Muscle of leg (tissue), 11 donors: Measurements from ENCODE around the gene RAB31. TPM values are rescaled to one million over a fixed set of nuclear protein-coding genes. Genes with fewer than 3 reads are reported as not detected.
A peak's percentile ranks its signal among the peaks of the same experiment; 100 is the strongest.

Experiments used
- DNase-seq: peaks from one replicate; pipeline ENCODE4 v3.0.0; 2013
- H3K27ac ChIP-seq: one replicate; pipeline ENCODE4 v1.5.1; 2013; ENCODE audit warnings: mild to moderate bottlenecking, low read length, control low read depth
- H3K27me3 ChIP-seq: one replicate; pipeline ENCODE4 v1.6.1; 2013; ENCODE audit warnings: low read length; ENCODE audit not compliant: control insufficient read depth, insufficient read depth
- H3K36me3 ChIP-seq: one replicate; pipeline ENCODE4 v1.6.1; 2013; ENCODE audit warnings: low read length; ENCODE audit not compliant: control insufficient read depth, insufficient read depth
- H3K4me1 ChIP-seq: one replicate; pipeline ENCODE4 v1.6.1; 2013; ENCODE audit warnings: low read length; ENCODE audit not compliant: control insufficient read depth, insufficient read depth
- H3K4me3 ChIP-seq: one replicate; pipeline ENCODE4 v1.5.1; 2013; ENCODE audit warnings: low read length, control low read depth
- H3K9me3 ChIP-seq: replicated peaks from 2 replicates; pipeline ENCODE4 v1.6.1; 2013; ENCODE audit warnings: low read depth, low read length; ENCODE audit not compliant: control insufficient read depth
- WGBS: methylation state at CpG from one replicate; pipeline ENCODE4 v1.1.5; 2013; ENCODE audit warnings: missing lambda C conversion rate; ENCODE audit not compliant: insufficient coverage; 5-methylcytosine and 5-hydroxymethylcytosine counted together
- polyA plus RNA-seq, 8 donors: library from polyadenylated mRNA; unstranded; fragments of 120-200 nt; gene quantifications; one replicate each; pipeline versions ENCODE4 v1.2.1 to v1.2.3, GENCODE V29; 2013; ENCODE audit warnings: inconsistent platforms in 1 of 8, low replicate concordance in 1 of 8; ENCODE audit not compliant: insufficient read length in 8 of 8, insufficient read depth in 1 of 8
- total RNA-seq: library from RNA; stranded (reverse); fragments of 120-200 nt; gene quantifications from one replicate; pipeline ENCODE4 v1.2.4, GENCODE V29; 2013

RAB31 gene
- total and polyA plus RNA-seq, 9 donors, result 19.6 to 40.8 (median 27.6) TPM

DNA sequence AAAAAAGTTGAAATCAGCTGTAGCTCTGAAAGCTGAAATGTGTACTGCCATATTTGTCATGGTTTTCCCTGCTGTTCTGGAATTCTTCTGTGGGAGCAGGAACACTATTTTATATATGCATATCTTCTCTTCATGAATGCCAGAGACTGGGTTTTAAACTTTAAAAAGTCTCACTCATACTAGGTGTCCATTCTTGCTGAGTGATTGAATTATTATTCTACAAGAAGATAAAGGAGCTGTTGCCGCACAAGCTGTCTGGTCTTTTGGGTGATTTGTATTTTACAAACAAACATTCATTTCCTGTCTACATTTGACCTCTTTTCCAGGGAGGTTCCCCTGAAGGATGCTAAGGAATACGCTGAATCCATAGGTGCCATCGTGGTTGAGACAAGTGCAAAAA lies 137.2 kb downstream of the RAB31 start:
- no peaks in the 10 kb centered on the region for H3K36me3 ChIP-seq
- no peaks in the 10 kb centered on the region for H3K9me3 ChIP-seq
- no peak overlapping the region for H3K4me3 ChIP-seq
- no peaks in the 10 kb centered on the region for H3K27me3 ChIP-seq
- no peak for DNase-seq
- WGBS, result 65% methylated on average over 2 of the region's 3 CpGs
- H3K4me1 ChIP-seq, result peaks cover 51% of the 10 kb centered on the region
- H3K27ac ChIP-seq, result no peak overlapping the region

DNA sequence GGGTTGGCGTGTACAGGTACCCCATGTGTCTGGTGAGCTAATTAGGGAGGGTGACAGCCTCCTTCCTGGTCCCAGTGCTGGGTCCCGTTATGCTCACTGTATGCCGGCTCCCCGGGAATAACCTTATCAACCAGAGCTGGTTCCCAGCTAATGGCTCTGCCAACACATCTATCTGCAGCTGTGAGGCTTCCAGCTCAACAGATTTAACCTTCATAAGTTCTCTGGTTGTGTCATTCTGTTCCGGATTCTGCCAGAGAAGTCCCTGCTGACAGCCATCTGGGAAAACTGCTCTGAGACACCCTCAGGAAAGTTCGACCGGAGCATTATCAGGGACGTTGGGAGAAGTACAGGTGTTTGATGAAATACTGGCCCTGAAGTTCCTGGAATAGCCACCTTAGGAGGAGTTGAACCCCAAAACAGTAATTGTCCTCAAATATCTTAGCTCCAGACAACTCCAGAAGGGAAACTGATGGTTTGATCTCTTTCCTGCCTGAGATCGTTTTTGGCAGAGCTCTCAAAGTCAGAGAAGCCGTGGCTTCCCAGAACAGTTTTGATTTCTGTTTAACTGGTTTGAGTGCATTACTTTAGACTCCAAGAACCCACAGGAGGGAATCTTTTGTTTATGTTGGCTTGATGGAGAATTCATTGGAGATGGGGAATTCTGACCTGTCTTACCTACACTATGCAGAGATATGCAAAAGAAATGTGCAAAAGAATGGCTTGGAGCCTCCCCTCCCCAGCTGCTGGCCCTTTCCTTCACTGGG lies 138.2 kb downstream of the RAB31 start:
- no peak overlapping the region for H3K4me3 ChIP-seq
- H3K4me1 ChIP-seq, result peaks cover 50% of the 10 kb centered on the region
- DNase-seq, result peak; percentile 71

DNA sequence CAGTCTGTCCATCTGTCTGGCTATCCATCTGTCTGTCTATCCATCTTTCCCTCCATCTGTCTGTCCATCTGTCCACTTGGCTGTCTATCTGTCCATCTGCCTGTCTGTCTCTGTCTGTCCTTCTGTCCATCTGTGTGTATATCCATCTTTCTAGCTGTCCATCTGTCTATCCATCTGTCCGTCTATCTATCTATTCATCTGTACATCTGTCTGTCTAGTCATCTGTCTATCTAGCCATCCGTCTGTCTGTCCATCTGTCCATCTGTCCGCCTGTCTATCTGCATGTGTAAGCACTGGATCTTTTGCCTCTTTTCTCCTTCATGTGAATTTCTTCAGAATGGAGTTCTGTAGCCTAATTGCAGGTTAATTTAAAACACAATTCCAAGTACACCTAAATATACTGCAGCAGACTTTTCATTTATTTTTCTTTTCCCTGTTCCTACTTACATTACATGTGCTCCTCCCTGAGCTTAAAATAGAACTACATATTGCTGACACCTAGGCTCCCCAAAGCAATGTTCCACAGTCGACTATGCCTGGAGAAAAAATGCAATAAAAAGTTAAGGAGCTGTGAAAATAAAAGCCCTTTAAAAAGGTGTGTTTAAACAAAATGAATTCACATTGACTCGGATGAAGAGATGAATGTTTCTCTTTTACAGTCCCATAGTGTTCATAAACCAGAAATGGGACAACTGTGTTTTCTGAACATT lies 140.2 kb downstream of the RAB31 start:
- 91% methylated on average over 1 of the region's 5 CpGs for WGBS
- Histone ChIP-seq H3K36me3 (no peaks in the 10 kb centered on the region), H3K4me1 (peaks cover 33% of the 10 kb centered on the region), H3K4me3 (no peak overlapping the region), H3K27ac (peak overlapping the region; percentile 90), H3K9me3 (no peaks in the 10 kb centered on the region), H3K27me3 (no peaks in the 10 kb centered on the region)
- no peak for DNase-seq

More for the DNA sequence above, 138.2 kb downstream of the RAB31 start:
- H3K27me3 ChIP-seq, result no peaks in the 10 kb centered on the region
- H3K9me3 ChIP-seq, result no peaks in the 10 kb centered on the region
- H3K36me3 ChIP-seq, result no peaks in the 10 kb centered on the region
- WGBS, result 39% methylated on average over 5 of the region's 10 CpGs
- no peak overlapping the region for H3K27ac ChIP-seq

DNA sequence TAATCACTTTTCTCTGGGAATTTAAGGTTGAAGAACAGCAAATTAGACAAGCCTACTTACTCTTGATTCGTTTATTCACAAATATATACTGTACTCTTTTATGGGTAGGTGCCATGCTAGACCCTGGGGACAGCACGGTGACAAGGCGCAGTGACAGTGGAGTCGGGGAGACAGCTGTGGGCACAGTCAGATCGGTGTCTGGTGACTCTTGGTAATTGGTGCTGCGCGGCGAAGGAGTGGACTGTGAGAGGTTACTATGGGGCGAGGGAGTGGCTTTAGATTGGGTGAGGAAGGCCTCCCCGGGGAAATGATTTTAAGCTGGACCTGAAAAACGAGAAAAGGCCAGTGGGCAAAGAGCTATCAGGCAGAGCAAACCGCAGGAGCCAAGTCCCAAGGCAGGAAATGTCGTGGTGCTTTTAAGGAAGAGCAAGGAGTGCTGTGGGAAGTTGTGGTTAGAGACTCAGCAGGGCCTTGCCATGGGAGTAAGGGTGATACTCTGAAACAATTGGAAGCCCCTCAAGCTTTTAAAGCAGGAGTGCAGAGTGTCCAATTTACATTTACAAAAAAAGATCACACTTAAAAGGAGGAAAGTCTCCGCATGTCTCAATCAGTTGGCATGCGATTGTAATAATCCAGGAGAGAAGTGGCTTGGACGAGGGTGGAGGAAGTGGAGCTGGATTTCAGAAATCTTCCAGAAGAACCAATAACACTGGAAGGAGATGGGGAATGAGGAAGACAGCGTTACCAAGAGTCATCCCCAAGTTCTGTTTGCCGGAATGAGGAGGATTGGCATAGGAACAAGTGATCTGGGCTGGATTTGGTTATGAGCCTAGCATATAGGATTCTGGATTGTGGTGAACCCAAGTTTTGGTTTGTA lies 141.5 kb downstream of the RAB31 start:
- H3K4me3 ChIP-seq, result no peak overlapping the region
- no peaks in the 10 kb centered on the region for H3K9me3 ChIP-seq
- no peaks in the 10 kb centered on the region for H3K36me3 ChIP-seq
- no peaks in the 10 kb centered on the region for H3K27me3 ChIP-seq
- DNase-seq, result peak; percentile 72
- 58% methylated on average over 15 of the region's 18 CpGs for WGBS
- peaks cover 25% of the 10 kb centered on the region for H3K4me1 ChIP-seq
- H3K27ac ChIP-seq, result peak overlapping the region; percentile 90

DNA sequence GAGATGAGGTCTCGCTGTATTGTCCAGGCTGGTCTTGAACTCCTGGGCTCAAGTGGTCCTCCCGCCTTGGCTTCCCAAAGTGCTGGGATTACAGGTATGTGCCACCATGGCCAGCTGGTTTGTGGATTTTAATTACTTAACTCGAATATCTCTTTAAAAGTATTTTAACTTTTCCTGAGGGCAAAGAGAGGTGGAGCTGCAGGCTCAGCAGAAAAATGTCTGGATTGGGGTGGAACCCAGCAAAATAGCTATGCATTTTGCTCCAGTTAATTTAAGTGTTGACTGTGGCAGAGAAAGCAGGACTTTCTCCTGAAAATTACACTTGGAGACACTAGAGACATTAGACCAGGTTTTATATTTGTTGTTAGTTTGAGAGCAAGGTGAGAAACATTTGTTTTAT lies 142.2 kb downstream of the RAB31 start:
- no peaks in the 10 kb centered on the region for H3K9me3 ChIP-seq
- 100% methylated on average over 1 of the region's 3 CpGs for WGBS
- DNase-seq, result no peak
- H3K36me3 ChIP-seq, result no peaks in the 10 kb centered on the region
- no peak overlapping the region for H3K4me3 ChIP-seq
- H3K4me1 ChIP-seq, result peaks cover 25% of the 10 kb centered on the region
- H3K27ac ChIP-seq, result peak overlapping the region; percentile 90
- no peaks in the 10 kb centered on the region for H3K27me3 ChIP-seq

DNA sequence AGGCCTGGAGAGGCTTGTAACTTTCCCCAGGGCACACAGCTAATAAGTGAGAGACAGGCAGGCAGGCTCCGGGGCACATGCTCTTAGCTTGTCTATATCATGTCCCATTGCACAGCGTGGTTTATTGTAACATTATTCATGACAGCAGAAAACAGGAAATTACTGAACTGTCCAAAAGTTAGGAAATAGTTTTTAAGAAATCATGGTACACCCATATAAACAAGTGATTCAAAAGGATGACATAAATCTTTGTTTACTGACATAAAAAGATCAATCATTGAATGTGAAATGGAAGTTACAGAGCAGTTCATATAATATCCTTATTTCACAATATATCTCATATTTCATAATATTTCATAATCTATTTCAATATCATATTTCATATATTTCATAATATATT lies 143.4 kb downstream of the RAB31 start:
- no peaks in the 10 kb centered on the region for H3K9me3 ChIP-seq
- no peaks in the 10 kb centered on the region for H3K36me3 ChIP-seq
- no peaks in the 10 kb centered on the region for H3K27me3 ChIP-seq
- no CpG with 5 or more reads among the region's 2 CpGs for WGBS
- no peak for DNase-seq
- no peak overlapping the region for H3K27ac ChIP-seq
- H3K4me1 ChIP-seq, result peaks cover 19% of the 10 kb centered on the region
- no peak overlapping the region for H3K4me3 ChIP-seq

DNA sequence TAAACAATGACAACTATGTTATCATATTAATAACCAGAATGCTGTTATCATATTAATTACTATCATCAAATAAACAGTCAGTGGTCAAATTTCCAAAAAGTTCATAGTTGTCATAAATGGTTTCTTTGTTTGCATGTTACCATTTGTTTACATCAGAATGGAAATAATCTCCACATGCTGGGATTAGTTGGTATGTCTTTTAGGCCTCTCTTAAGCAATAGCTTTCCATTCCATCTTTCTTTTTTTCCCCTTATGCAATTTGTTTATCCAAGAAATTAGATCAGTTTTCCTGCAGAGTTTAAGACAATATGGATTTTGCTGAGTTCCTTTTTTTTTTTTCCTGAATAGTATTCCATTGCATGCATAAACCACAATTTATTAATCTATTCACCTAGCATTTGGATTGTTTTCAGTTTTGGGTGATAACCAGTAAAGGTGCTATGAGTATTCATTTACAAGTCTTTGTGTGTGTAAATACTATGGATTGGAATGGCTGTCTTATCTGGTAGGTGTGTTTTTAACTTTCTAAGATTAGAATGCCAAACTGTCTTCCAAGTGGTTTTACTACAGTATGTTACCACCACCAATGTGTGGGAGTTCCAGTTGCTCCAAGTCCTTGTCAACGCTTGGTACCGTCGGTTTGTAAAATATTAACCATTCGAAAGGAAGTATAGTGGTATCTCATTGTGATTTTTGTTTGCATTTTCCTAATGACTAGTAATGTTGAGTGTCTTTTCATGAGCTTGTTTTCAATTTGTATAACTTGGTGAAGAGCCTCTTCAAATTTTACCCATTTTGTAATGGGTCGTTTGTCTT lies 144.4 kb downstream of the RAB31 start:
- no peaks in the 10 kb centered on the region for H3K27me3 ChIP-seq
- peaks cover 14% of the 10 kb centered on the region for H3K4me1 ChIP-seq
- H3K36me3 ChIP-seq, result no peaks in the 10 kb centered on the region
- no peak overlapping the region for H3K4me3 ChIP-seq
- no peak overlapping the region for H3K27ac ChIP-seq
- no CpG with 5 or more reads among the region's 5 CpGs for WGBS
- no peaks in the 10 kb centered on the region for H3K9me3 ChIP-seq
- no peak for DNase-seq

DNA sequence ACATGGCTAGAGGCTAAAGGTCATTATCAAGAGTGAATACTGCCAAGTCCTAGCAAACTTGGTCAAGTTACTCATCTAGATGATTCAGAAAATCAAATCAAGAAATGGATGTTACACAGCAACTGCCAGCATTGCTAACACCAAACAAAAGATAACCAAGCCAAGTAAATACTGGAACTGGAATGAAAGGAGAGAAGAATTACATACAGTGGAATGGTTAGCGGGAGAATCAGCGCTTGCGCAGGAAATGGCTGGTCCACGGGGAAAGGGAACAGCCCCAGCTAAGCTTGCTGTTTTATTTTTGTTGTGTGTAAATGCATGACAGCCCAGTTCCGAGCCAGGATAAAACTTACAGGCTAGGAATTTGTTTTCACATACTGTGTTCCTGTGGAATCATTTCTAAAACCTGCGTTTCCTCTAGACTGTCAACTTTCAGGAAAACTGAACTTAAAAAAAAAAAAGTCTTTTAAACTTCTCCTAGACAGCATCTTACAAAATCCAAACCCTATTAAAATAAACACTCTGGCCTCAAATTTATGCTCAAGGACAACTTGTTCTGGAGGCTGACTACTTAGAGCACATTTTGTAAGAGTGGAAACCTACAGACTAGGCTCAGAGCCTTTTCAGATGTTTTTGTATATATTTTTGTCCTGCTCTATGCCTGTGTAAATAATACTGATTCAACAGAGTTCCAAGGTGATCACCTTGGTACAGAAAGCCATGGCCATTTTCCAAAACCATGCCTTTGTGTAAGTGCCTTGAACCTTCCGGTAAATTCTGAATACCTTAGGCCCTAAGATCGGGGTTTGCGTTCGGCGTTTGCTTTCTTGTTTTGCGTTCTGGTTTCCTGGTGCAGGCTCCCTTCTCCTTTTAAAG lies 146.9 kb downstream of the RAB31 start:
- Histone ChIP-seq H3K36me3 (no peaks in the 10 kb centered on the region), H3K4me1 (peaks cover 7% of the 10 kb centered on the region), H3K27me3 (no peaks in the 10 kb centered on the region), H3K27ac (no peak overlapping the region), H3K4me3 (no peak overlapping the region), H3K9me3 (no peaks in the 10 kb centered on the region)
- 72% methylated on average over 12 of the region's 12 CpGs for WGBS
- DNase-seq, result no peak

DNA sequence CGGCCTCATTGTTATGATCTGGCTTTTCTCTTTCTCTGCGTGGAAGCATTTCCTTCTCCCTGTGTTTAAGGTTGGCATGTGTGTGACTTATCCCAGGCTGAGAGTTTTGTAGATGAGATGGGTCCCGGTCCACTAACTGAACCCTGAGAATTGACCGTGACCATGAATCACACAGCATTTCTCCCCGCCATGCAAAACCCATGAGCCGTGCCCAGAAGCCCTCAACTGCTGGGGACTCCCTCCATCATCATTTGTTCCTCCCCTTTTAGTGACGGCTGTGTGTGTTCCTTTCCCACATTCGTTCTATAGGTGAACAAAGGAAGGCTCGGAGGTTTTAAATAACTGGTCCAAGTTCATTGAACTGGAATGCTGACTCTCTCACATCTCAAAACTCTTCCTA lies 147.6 kb downstream of the RAB31 start:
- H3K9me3 ChIP-seq, result no peaks in the 10 kb centered on the region
- H3K4me3 ChIP-seq, result no peak overlapping the region
- no peak for DNase-seq
- H3K36me3 ChIP-seq, result no peaks in the 10 kb centered on the region
- peaks cover 3% of the 10 kb centered on the region for H3K4me1 ChIP-seq
- WGBS, result 94% methylated on average over 3 of the region's 9 CpGs
- no peak overlapping the region for H3K27ac ChIP-seq
- no peaks in the 10 kb centered on the region for H3K27me3 ChIP-seq
